ENCODE results near the gene NXPE3. TPM values are rescaled to one million over a fixed set of nuclear protein-coding genes. Genes with fewer than 3 reads are reported as not detected.
A peak's percentile ranks its signal among the peaks of the same experiment; 100 is the strongest.

NXPE3 gene
- polyA plus RNA-seq, 1 donor (not counting 4 experiments of a cell fraction or from before 2014, with no cell fraction given) = 16.8 TPM

DNA sequence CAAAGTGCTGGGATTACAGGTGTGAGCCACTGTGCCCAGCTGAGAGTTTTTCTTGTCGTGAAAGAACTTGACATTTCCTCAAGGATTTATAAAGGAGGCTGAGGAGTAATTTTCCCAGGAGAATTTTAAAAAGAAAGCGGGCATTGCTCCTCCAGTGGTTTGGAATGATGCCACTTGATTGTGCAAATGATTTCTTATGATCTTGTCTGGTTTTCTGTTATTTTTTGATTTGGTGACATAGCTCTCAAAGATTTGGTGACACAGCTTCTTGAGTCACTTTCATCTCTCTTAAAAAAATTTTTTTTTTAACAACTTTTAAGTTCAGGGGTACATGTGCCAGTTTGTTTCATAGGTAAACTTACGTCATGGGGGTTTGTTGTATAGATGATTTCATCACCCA, 45.7 kb downstream of the NXPE3 start:
- peaks cover 22% of the 10 kb centered on the region for H3K4me1 ChIP-seq (ENCODE audit: control insufficient read depth, extremely low read depth, insufficient read depth, low read length)
- no peak overlapping the region for H3K4me2 ChIP-seq (ENCODE audit: control insufficient read depth, extremely low read depth, insufficient read depth, low read depth, low read length)
- no peaks in the 10 kb centered on the region for H3K9me1 ChIP-seq (ENCODE audit: control insufficient read depth, extremely low read depth, insufficient read depth, low read length)
- DNase-seq (ENCODE audit: low read depth, low spot score) (no peak), FAIRE-seq (no peak)
- H3K9ac ChIP-seq (ENCODE audit: control insufficient read depth, extremely low read depth, insufficient read depth, low read length) = no peak overlapping the region
- H4K20me1 ChIP-seq (ENCODE audit: control insufficient read depth, extremely low read depth, insufficient read depth, low read length) = no peaks in the 10 kb centered on the region
- no peak overlapping the region for H3K27ac ChIP-seq (ENCODE audit: control insufficient read depth, insufficient read depth, low read length)
- H3K4me3 ChIP-seq (ENCODE audit: control insufficient read depth in 2 of 3, extremely low read depth in 1 of 3, insufficient read depth in 2 of 3, low read depth in 1 of 3, low read length in 3 of 3) = no peak overlapping the region
- H2AFZ ChIP-seq (ENCODE audit: control insufficient read depth, low read length) = no peak overlapping the region
- H3K36me3 ChIP-seq (ENCODE audit: control insufficient read depth in 2 of 2, extremely low read depth in 1 of 2, insufficient read depth in 2 of 2, low read length in 2 of 2) = no peaks in the 10 kb centered on the region
- H3K9me3 ChIP-seq (ENCODE audit: control insufficient read depth, low read depth, low read length) = no peaks in the 10 kb centered on the region
- H3K27me3 ChIP-seq (ENCODE audit: control insufficient read depth, extremely low read depth, insufficient read depth, low read length) = no peaks in the 10 kb centered on the region
- H3K79me2 ChIP-seq (ENCODE audit: control insufficient read depth, insufficient read depth, low read length) = no peaks in the 10 kb centered on the region
- dilution Hi-C loops (cut with MboI; ENCODE audit: extremely low pct_ligation_motif_present, low sequenced_read_pairs) = no loop called here
- TF ChIP-seq EZH2 (IDR thresholded peaks at IDR 0.05; ENCODE audit: low read length) = no peak
- TF ChIP-seq CTCF (optimal IDR thresholded peaks at IDR 0.05 in 1 of 3, IDR thresholded peaks at IDR 0.05 in 1 of 3, conservative IDR thresholded peaks at IDR 0.05 in 1 of 3; ENCODE audit: extremely low read depth in 1 of 3, insufficient read depth in 2 of 3, low read length in 3 of 3) = no peak

DNA sequence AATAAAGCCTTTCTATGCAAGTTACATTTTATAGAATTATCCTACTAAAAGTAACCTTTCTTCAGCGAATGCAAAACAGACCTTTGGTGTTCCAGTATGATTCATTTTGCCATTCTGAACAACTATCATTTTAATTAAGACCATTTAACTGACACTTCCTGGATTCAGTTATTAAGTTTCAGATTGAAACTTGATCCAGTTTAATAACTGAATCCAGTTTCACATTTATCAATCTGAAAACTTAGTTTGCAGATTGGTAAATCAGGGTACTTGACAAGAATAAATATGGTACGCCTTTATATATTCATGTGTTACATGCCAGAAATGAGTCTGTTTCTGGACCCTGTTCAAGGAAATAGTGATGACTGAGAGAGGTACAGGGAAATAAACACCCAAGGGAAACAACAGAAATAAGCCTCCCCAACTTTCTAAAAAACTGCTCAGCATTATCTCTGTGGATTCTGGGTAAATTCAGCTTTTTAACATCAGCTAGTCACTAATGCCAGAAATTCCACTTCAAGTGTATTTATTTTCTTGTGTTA, 47.0 kb downstream of the NXPE3 start:
- Histone ChIP-seq H2AFZ (ENCODE audit: control insufficient read depth, low read length) (no peak overlapping the region), H4K20me1 (ENCODE audit: control insufficient read depth, extremely low read depth, insufficient read depth, low read length) (no peaks in the 10 kb centered on the region), H3K4me1 (ENCODE audit: control insufficient read depth, extremely low read depth, insufficient read depth, low read length) (peaks cover 22% of the 10 kb centered on the region), H3K79me2 (ENCODE audit: control insufficient read depth, insufficient read depth, low read length) (no peaks in the 10 kb centered on the region), H3K4me2 (ENCODE audit: control insufficient read depth, extremely low read depth, insufficient read depth, low read depth, low read length) (peak overlapping the region; percentile 29), H3K27ac (ENCODE audit: control insufficient read depth, insufficient read depth, low read length) (peak overlapping the region; percentile 28), H3K9ac (ENCODE audit: control insufficient read depth, extremely low read depth, insufficient read depth, low read length) (no peak overlapping the region), H3K9me1 (ENCODE audit: control insufficient read depth, extremely low read depth, insufficient read depth, low read length) (no peaks in the 10 kb centered on the region), H3K4me3 (ENCODE audit: control insufficient read depth in 2 of 3, extremely low read depth in 1 of 3, insufficient read depth in 2 of 3, low read depth in 1 of 3, low read length in 3 of 3) (no peak overlapping the region), H3K27me3 (ENCODE audit: control insufficient read depth, extremely low read depth, insufficient read depth, low read length) (no peaks in the 10 kb centered on the region), H3K36me3 (ENCODE audit: control insufficient read depth in 2 of 2, extremely low read depth in 1 of 2, insufficient read depth in 2 of 2, low read length in 2 of 2) (no peaks in the 10 kb centered on the region), H3K9me3 (ENCODE audit: control insufficient read depth, low read depth, low read length) (no peaks in the 10 kb centered on the region)
- TF ChIP-seq CTCF (optimal IDR thresholded peaks at IDR 0.05 in 1 of 3, IDR thresholded peaks at IDR 0.05 in 1 of 3, conservative IDR thresholded peaks at IDR 0.05 in 1 of 3; ENCODE audit: extremely low read depth in 1 of 3, insufficient read depth in 2 of 3, low read length in 3 of 3) (no peak), EZH2 (IDR thresholded peaks at IDR 0.05; ENCODE audit: low read length) (no peak)
- peak; percentile 61 for FAIRE-seq
- dilution Hi-C loops (cut with MboI; ENCODE audit: extremely low pct_ligation_motif_present, low sequenced_read_pairs) = no loop called here
- no peak for DNase-seq (ENCODE audit: low read depth, low spot score)

Data from keratinocyte (primary cell).